ENCODE results near the gene ADAM22. TPM values are rescaled to one million over a fixed set of nuclear protein-coding genes. Genes with fewer than 3 reads are reported as not detected.

The ADAM22 gene
- total and polyA plus RNA-seq, 2 of the 4 experiments (the other 2 are of a cell fraction) = 0.03 to 0.18 TPM

GRCh38 chr7:88002617-88003016 lies 68.6 kb downstream of the ADAM22 start:
- no peak overlapping the region for H2BK120ac ChIP-seq (ENCODE audit: low read depth, low read length)
- ATAC-seq (ENCODE audit: low read depth) (no peak), DNase-seq (no peak)
- no peak overlapping the region for H3K14ac ChIP-seq (replicated peaks; ENCODE audit: low read depth, low read length)
- H4K5ac ChIP-seq (ENCODE audit: low read depth, low read length) = no peak overlapping the region
- TF ChIP-seq CHD1 (IDR thresholded peaks at IDR 0.05; ENCODE audit: low read depth, low read length) = no peak
- TF ChIP-seq NFE2L2 (IDR thresholded peaks at IDR 0.05; ENCODE audit: low read depth, low read length) = no peak
- TF ChIP-seq RFX5 (IDR thresholded peaks at IDR 0.05; ENCODE audit: low read depth, low read length) = no peak
- no peak for TF ChIP-seq CEBPB (IDR thresholded peaks at IDR 0.05; ENCODE audit: low read depth, low read length)
- TF ChIP-seq MXI1 (IDR thresholded peaks at IDR 0.05; ENCODE audit: borderline replicate concordance, low read depth, low read length) = no peak
- no peak for TF ChIP-seq POLR2A (IDR thresholded peaks at IDR 0.05; ENCODE audit: low read depth, low read length)
- no peak for TF ChIP-seq RAD21 (IDR thresholded peaks at IDR 0.05; ENCODE audit: low read length)
- TF ChIP-seq, protein P1, sequence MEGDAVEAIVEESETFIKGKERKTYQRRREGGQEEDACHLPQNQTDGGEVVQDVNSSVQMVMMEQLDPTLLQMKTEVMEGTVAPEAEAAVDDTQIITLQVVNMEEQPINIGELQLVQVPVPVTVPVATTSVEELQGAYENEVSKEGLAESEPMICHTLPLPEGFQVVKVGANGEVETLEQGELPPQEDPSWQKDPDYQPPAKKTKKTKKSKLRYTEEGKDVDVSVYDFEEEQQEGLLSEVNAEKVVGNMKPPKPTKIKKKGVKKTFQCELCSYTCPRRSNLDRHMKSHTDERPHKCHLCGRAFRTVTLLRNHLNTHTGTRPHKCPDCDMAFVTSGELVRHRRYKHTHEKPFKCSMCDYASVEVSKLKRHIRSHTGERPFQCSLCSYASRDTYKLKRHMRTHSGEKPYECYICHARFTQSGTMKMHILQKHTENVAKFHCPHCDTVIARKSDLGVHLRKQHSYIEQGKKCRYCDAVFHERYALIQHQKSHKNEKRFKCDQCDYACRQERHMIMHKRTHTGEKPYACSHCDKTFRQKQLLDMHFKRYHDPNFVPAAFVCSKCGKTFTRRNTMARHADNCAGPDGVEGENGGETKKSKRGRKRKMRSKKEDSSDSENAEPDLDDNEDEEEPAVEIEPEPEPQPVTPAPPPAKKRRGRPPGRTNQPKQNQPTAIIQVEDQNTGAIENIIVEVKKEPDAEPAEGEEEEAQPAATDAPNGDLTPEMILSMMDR (conservative IDR thresholded peaks at IDR 0.05; ENCODE audit: low read depth, low read length) = no peak
- no peak for TF ChIP-seq USF2 (IDR thresholded peaks at IDR 0.05; ENCODE audit: low read depth, low read length)
- TF ChIP-seq SMC3 (IDR thresholded peaks at IDR 0.05; ENCODE audit: low read depth, low read length) = no peak
- no peak for TF ChIP-seq FOS (IDR thresholded peaks at IDR 0.05; ENCODE audit: low read depth, low read length)
- TF ChIP-seq BHLHE40 (IDR thresholded peaks at IDR 0.05; ENCODE audit: low read depth, low read length) = no peak
- TF ChIP-seq MAFK (IDR thresholded peaks at IDR 0.05; ENCODE audit: low read depth, low read length) = no peak
- TF ChIP-seq, protein P2, sequence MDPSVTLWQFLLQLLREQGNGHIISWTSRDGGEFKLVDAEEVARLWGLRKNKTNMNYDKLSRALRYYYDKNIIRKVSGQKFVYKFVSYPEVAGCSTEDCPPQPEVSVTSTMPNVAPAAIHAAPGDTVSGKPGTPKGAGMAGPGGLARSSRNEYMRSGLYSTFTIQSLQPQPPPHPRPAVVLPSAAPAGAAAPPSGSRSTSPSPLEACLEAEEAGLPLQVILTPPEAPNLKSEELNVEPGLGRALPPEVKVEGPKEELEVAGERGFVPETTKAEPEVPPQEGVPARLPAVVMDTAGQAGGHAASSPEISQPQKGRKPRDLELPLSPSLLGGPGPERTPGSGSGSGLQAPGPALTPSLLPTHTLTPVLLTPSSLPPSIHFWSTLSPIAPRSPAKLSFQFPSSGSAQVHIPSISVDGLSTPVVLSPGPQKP (IDR thresholded peaks at IDR 0.05; ENCODE audit: borderline replicate concordance, low read depth, low read length) = no peak
- TF ChIP-seq MAZ (IDR thresholded peaks at IDR 0.05; ENCODE audit: borderline replicate concordance, low read depth, low read length) = no peak
- TF ChIP-seq RCOR1 (IDR thresholded peaks at IDR 0.05; ENCODE audit: insufficient replicate concordance, low read length) = no peak
- no peak overlapping the region for H3K27ac ChIP-seq (ENCODE audit: insufficient read depth, low read length)
- H3K9me3 ChIP-seq (ENCODE audit: control insufficient read depth, insufficient read depth, low read length) = no peaks in the 10 kb centered on the region
- no peak overlapping the region for H2AFZ ChIP-seq (replicated peaks; ENCODE audit: low read length, poor library complexity)
- no peaks in the 10 kb centered on the region for H3K36me3 ChIP-seq (ENCODE audit: control insufficient read depth, insufficient read depth, low read length)
- no peaks in the 10 kb centered on the region for H3K9me1 ChIP-seq (ENCODE audit: insufficient read depth, low read length)
- no peak overlapping the region for H2BK5ac ChIP-seq (ENCODE audit: low read depth, low read length, poor library complexity, severe bottlenecking)
- ChIA-PET CTCF (no interaction called here), POLR2A (ENCODE audit: unreplicated experiment) (no interaction called here)
- H4K91ac ChIP-seq (ENCODE audit: insufficient read depth, low read depth, low read length) = no peak overlapping the region
- in situ Hi-C loops (cut with MboI; ENCODE audit: low sequenced_read_pairs) (no loop called here), intact Hi-C loops (cut with micrococcal nuclease) (no loop called here), dilution Hi-C loops (cut with HindIII; ENCODE audit: low sequenced_read_pairs, unreplicated experiment) (no loop called here)
- H2BK15ac ChIP-seq (ENCODE audit: low read depth, low read length) = no peak overlapping the region
- BruUV-seq (replicated peaks) = no TSS peak
- H3K4me3 ChIP-seq (ENCODE audit: insufficient read depth, low read depth, low read length) = no peak overlapping the region
- no peaks in the 10 kb centered on the region for H3K4me1 ChIP-seq (ENCODE audit: control insufficient read depth, insufficient read depth, low read length)
- H3K56ac ChIP-seq (ENCODE audit: extremely low read depth, insufficient read depth, low read length) = no peak overlapping the region
- no peak overlapping the region for H3K18ac ChIP-seq (ENCODE audit: low read depth, low read length)
- no peak overlapping the region for H3K4ac ChIP-seq (ENCODE audit: low read depth, low read length)
- no peak overlapping the region for H2AK9ac ChIP-seq (replicated peaks; ENCODE audit: low read depth, low read length, poor library complexity)
- H4K8ac ChIP-seq (ENCODE audit: low read depth in 2 of 2, low read length in 2 of 2) = no peak overlapping the region
- no peaks in the 10 kb centered on the region for H3K79me1 ChIP-seq (ENCODE audit: low read depth in 1 of 2, low read length in 2 of 2)
- no peak overlapping the region for H3K4me2 ChIP-seq (ENCODE audit: low read depth, low read length)
- H3K23ac ChIP-seq (ENCODE audit: low read depth, low read length) = no peak overlapping the region
- no peak overlapping the region for H3K9ac ChIP-seq (ENCODE audit: low read depth, low read length)
- H2AK5ac ChIP-seq (ENCODE audit: low read depth, low read length) = no peak overlapping the region
- no peak overlapping the region for H2BK20ac ChIP-seq (ENCODE audit: low read depth, low read length)
- H3K27me3 ChIP-seq (ENCODE audit: control insufficient read depth, insufficient read depth, low read length) = no peaks in the 10 kb centered on the region
- no peaks in the 10 kb centered on the region for H4K20me1 ChIP-seq (ENCODE audit: insufficient read depth, low read length)

All from IMR-90 (cell line).